ENCODE results near the gene NUTM1.
"Not testable (repeated sequence)": the region's sequence is repeated elsewhere in the genome, so short reads cannot be mapped to it uniquely, and the experiment has no call there.

Gene NUTM1

DNA sequence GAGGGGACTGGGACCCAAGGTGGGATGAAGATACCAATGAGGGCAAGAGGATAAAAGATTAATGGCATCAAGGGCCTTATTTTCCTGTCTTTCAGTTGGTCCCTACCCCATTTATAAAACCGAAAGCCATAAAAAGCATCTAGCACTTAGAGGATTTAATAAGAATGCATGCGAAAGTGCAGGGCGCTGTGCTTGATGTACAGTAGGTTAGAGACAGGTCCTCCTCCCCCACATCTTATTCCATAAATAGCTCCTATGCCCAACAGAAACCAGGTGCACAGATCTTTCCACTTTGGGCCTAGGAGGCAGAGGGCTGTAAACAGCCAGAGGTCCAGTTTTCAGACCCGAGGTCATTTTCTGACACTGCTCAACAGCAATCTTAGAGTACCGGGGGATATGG lies 22.7 kb downstream of the NUTM1 start:
- H3K36me3 ChIP-seq (ENCODE audit: control insufficient read depth, insufficient read depth, low read length, severe bottlenecking): no peaks in the 10 kb centered on the region
- H3K4me1 ChIP-seq (ENCODE audit: control insufficient read depth, insufficient read depth, low read length): peaks cover 14% of the 10 kb centered on the region
- no peaks in the 10 kb centered on the region for H3K27me3 ChIP-seq (replicated peaks; ENCODE audit: control insufficient read depth, insufficient read depth, low read length)
- H3K4me3 ChIP-seq (ENCODE audit: low read length): peak overlapping the region; percentile 92
- H3K9ac ChIP-seq (ENCODE audit: low read length): peak overlapping the region; percentile 68
- DNase-seq (ENCODE audit: low read depth): no peak
- H3K9me3 ChIP-seq (ENCODE audit: control insufficient read depth, low read length): no peaks in the 10 kb centered on the region

DNA sequence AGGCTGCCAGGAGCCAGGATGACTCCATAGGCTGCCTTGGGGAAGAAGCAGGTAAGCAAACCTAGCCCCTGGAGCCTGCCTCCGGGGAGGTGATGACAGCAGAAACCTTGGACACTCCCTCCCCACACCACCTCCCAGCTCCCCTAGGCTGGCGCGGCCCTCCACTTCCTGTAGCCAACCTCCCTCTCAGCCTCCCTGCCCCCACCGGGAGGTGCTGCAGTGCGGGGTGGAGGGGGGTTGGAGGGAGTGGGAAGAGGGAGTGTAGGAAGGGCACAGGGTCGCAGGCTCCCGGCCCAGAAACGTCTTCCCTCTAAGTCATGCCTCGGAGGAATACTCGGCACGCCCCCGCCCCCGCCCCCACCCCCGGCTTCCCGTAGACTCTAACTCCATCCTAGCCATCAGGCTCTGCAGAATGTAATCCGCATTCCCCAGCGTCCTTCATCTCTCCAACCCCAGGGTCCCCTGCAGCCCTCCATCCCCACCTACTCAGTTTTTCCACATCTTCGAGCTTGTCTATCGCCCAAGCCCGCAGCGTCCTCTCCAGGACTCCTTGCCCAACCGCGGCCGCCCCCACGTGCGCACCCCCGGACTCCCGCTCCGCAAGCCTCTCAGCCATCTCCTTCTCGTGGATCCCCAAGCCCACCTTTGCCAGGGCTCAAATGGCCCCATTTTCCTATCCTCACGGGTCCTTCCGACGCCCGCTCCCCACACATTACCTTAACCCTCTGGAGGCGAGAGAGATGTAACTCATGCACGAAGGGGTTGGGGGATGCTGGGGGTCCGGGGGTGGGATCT lies 23.4 kb downstream of the NUTM1 start:
- H3K9ac ChIP-seq (ENCODE audit: low read length): peak overlapping the region; percentile 78
- H3K9me3 ChIP-seq (ENCODE audit: control insufficient read depth, low read length): no peaks in the 10 kb centered on the region
- H3K4me3 ChIP-seq (ENCODE audit: low read length): peak overlapping the region; percentile 92
- H3K27me3 ChIP-seq (replicated peaks; ENCODE audit: control insufficient read depth, insufficient read depth, low read length): no peaks in the 10 kb centered on the region
- DNase-seq (ENCODE audit: low read depth): peak; percentile 60
- peaks cover 14% of the 10 kb centered on the region for H3K4me1 ChIP-seq (ENCODE audit: control insufficient read depth, insufficient read depth, low read length)
- no peaks in the 10 kb centered on the region for H3K36me3 ChIP-seq (ENCODE audit: control insufficient read depth, insufficient read depth, low read length, severe bottlenecking)

DNA sequence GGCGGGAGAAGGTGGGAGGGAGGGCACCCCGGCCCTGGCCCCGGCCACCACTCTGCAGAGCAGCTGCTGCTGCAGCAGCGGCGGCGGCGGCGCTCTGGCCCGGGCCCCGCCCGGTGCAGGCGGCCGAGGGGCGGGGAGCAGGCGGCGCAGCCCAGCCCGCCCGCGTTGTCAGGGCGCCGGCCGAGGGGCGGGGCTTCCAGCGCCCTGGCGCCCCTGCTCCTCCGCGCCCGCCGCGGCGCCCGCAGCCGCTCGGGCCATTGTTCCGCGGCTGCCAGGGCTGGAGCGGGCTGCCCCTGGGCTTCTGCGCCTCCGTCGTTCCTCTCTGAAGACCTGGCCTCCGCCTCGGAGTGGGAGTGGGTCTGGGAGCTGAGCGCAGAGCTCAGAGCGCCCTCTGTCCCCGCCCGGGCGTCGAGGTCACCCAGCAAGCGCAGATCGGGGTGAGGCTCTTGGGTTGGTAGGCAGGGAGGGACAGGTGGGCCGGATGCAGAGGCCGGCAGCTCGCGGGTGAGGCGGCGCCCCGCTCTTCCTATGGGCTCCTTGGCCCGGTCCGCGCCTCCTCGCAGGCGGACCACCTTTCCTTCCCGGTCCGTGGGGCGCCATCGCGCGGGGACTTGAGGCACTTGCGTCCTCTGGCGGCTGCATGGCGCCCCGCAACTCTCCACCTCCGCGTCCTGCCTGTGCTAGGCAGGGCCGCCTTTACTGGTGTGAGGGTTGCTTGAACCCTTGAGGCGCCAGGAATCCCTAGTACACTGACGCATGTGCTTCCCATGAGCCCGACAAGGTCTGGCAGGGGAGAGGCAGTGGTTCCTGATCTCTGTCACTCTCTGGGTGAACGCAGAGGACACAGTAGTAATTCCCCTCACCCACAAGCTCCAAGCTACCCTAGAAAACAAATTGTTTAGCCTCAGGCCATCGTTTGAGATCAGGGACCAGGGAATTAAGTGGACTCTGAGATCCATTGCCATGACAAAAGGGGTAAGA lies 24.3 kb downstream of the NUTM1 start, which contains the start of gene LPCAT4:
Gene LPCAT4, minus strand, starts transcription at position 96 of the 981 bp plus-strand sequence. CDS start 96 bp downstream, outside the sequence.
- H3K4me3 ChIP-seq (ENCODE audit: low read length): peak within 1 kb of the TSS; percentile 92
- no peaks in the 10 kb centered on the region for H3K36me3 ChIP-seq (ENCODE audit: control insufficient read depth, insufficient read depth, low read length, severe bottlenecking)
- peak; percentile 97 for DNase-seq (ENCODE audit: low read depth)

GRCh38 chr15:34370129-34370528 lies 27.0 kb downstream of the NUTM1 start:
- no peak for DNase-seq (ENCODE audit: low read depth)

More for the DNA sequence above, 24.3 kb downstream of the NUTM1 start, which contains the start of gene LPCAT4:
- peaks cover 14% of the 10 kb centered on the region for H3K4me1 ChIP-seq (ENCODE audit: control insufficient read depth, insufficient read depth, low read length)
- H3K27me3 ChIP-seq (replicated peaks; ENCODE audit: control insufficient read depth, insufficient read depth, low read length): no peaks in the 10 kb centered on the region
- no peaks in the 10 kb centered on the region for H3K9me3 ChIP-seq (ENCODE audit: control insufficient read depth, low read length)
- H3K9ac ChIP-seq (ENCODE audit: low read length): peak within 1 kb of the TSS; percentile 94

DNA sequence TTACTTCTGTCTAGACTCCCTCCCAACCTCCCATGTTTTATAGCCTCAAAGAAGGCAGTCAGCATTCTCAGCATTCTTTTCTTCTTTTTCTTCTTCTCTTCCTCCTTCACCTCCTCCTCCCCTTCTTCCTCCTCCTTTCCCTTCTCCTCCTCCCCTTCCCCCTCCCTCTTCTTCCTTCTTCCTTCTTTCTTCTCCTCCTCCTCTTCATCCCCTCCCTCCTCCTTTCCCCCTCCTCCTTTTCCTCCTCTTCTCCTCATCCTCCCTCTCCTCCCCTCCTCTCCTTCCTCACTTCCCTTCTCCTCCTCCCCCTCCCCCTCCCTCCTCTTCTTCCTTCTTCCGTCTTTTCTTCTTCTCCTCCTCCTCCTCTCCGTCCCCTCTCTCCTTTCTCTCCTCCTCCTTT lies 27.5 kb downstream of the NUTM1 start:
- Histone ChIP-seq H3K36me3 (ENCODE audit: control insufficient read depth, insufficient read depth, low read length, severe bottlenecking) (no peaks in the 10 kb centered on the region), H3K9me3 (ENCODE audit: control insufficient read depth, low read length) (no peaks in the 10 kb centered on the region), H3K4me1 (ENCODE audit: control insufficient read depth, insufficient read depth, low read length) (peaks cover 12% of the 10 kb centered on the region), H3K27me3 (replicated peaks; ENCODE audit: control insufficient read depth, insufficient read depth, low read length) (no peaks in the 10 kb centered on the region), H3K9ac (ENCODE audit: low read length) (no peak overlapping the region), H3K4me3 (ENCODE audit: low read length) (no peak overlapping the region)
- no peak for DNase-seq (ENCODE audit: low read depth)

More at GRCh38 chr15:34370129-34370528, 27.0 kb downstream of the NUTM1 start:
- H3K27me3 ChIP-seq (replicated peaks; ENCODE audit: control insufficient read depth, insufficient read depth, low read length): no peaks in the 10 kb centered on the region
- H3K9ac ChIP-seq (ENCODE audit: low read length): no peak overlapping the region
- peaks cover 14% of the 10 kb centered on the region for H3K4me1 ChIP-seq (ENCODE audit: control insufficient read depth, insufficient read depth, low read length)
- H3K9me3 ChIP-seq (ENCODE audit: control insufficient read depth, low read length): no peaks in the 10 kb centered on the region
- no peak overlapping the region for H3K4me3 ChIP-seq (ENCODE audit: low read length)
- no peaks in the 10 kb centered on the region for H3K36me3 ChIP-seq (ENCODE audit: control insufficient read depth, insufficient read depth, low read length, severe bottlenecking)

DNA sequence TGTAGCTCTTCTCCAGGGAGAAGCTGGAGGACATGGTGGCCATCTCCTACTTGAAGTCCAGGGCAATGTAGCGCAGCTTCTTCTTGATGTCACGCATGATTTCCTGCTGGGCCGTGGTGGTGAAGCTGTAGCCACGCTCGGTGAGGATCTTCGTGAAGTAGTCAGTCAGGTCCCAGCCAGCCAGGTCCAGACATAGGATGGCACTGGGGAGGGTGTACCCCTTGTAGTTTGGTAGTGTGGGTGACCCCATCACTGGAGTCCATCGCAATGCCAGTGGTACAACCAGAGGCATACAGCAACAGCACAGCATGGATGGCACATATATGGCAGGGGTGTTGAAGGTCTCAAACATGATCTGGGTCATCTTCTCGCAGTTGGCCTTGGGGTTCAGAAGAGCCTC lies 30.8 kb downstream of the NUTM1 start:
- no peaks in the 10 kb centered on the region for H3K36me3 ChIP-seq (ENCODE audit: control insufficient read depth, insufficient read depth, low read length, severe bottlenecking)
- H3K4me1 ChIP-seq (ENCODE audit: control insufficient read depth, insufficient read depth, low read length): no peaks in the 10 kb centered on the region
- H3K9ac ChIP-seq (ENCODE audit: low read length): no peak overlapping the region
- H3K4me3 ChIP-seq (ENCODE audit: low read length): no peak overlapping the region
- H3K27me3 ChIP-seq (replicated peaks; ENCODE audit: control insufficient read depth, insufficient read depth, low read length): no peaks in the 10 kb centered on the region
- no peaks in the 10 kb centered on the region for H3K9me3 ChIP-seq (ENCODE audit: control insufficient read depth, low read length)
- DNase-seq (ENCODE audit: low read depth): no peak

- no peaks in the 10 kb centered on the region for H3K27me3 ChIP-seq (replicated peaks; ENCODE audit: control insufficient read depth, insufficient read depth, low read length)
- H3K4me3 ChIP-seq (ENCODE audit: low read length): no peak overlapping the region
- H3K9ac ChIP-seq (ENCODE audit: low read length): no peak overlapping the region
- H3K36me3 ChIP-seq (ENCODE audit: control insufficient read depth, insufficient read depth, low read length, severe bottlenecking): no peaks in the 10 kb centered on the region
- DNase-seq (ENCODE audit: low read depth): no peak
- H3K4me1 ChIP-seq (ENCODE audit: control insufficient read depth, insufficient read depth, low read length): no peaks in the 10 kb centered on the region
- no peaks in the 10 kb centered on the region for H3K9me3 ChIP-seq (ENCODE audit: control insufficient read depth, low read length)
These were observed 31.7 kb downstream of the NUTM1 start for GRCh38 chr15:34374816-34375215.

GRCh38 chr15:34375541-34375940 lies 32.4 kb downstream of the NUTM1 start:
- not testable (repeated sequence) for DNase-seq (ENCODE audit: low read depth); H3K4me3 ChIP-seq (ENCODE audit: low read length); H3K9me3 ChIP-seq (ENCODE audit: control insufficient read depth, low read length); H3K36me3 ChIP-seq (ENCODE audit: control insufficient read depth, insufficient read depth, low read length, severe bottlenecking); H3K4me1 ChIP-seq (ENCODE audit: control insufficient read depth, insufficient read depth, low read length); H3K9ac ChIP-seq (ENCODE audit: low read length); H3K27me3 ChIP-seq (replicated peaks; ENCODE audit: control insufficient read depth, insufficient read depth, low read length)

DNA sequence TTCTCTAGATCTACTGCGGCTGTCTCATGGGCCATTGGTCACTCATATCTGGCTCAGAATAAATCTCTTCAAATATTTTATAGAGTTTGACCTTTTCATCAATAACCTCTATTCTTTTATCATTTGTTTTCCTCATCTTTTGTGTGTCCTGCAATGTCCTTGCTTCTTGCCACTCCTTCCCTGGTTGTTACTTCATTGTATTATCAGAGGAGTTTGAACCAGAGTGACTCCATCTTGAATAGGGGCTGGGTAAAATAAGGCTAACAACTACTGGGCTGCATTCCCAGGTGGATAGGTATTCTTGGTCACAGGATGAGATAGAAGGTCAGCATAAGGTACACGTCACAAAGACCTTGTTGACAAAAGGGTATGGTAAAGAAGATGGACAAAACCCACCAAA lies 33.7 kb downstream of the NUTM1 start:
- H3K4me1 ChIP-seq (ENCODE audit: control insufficient read depth, insufficient read depth, low read length): no peaks in the 10 kb centered on the region
- H3K9me3 ChIP-seq (ENCODE audit: control insufficient read depth, low read length): no peaks in the 10 kb centered on the region
- DNase-seq (ENCODE audit: low read depth): no peak
- H3K27me3 ChIP-seq (replicated peaks; ENCODE audit: control insufficient read depth, insufficient read depth, low read length): no peaks in the 10 kb centered on the region
- no peaks in the 10 kb centered on the region for H3K36me3 ChIP-seq (ENCODE audit: control insufficient read depth, insufficient read depth, low read length, severe bottlenecking)
- H3K9ac ChIP-seq (ENCODE audit: low read length): no peak overlapping the region
- no peak overlapping the region for H3K4me3 ChIP-seq (ENCODE audit: low read length)

- H3K9ac ChIP-seq (ENCODE audit: low read length); H3K36me3 ChIP-seq (ENCODE audit: control insufficient read depth, insufficient read depth, low read length, severe bottlenecking); H3K27me3 ChIP-seq (replicated peaks; ENCODE audit: control insufficient read depth, insufficient read depth, low read length); H3K9me3 ChIP-seq (ENCODE audit: control insufficient read depth, low read length); H3K4me1 ChIP-seq (ENCODE audit: control insufficient read depth, insufficient read depth, low read length); DNase-seq (ENCODE audit: low read depth); H3K4me3 ChIP-seq (ENCODE audit: low read length): not testable (repeated sequence)
These were observed 37.4 kb downstream of the NUTM1 start for GRCh38 chr15:34380491-34380890.

DNA sequence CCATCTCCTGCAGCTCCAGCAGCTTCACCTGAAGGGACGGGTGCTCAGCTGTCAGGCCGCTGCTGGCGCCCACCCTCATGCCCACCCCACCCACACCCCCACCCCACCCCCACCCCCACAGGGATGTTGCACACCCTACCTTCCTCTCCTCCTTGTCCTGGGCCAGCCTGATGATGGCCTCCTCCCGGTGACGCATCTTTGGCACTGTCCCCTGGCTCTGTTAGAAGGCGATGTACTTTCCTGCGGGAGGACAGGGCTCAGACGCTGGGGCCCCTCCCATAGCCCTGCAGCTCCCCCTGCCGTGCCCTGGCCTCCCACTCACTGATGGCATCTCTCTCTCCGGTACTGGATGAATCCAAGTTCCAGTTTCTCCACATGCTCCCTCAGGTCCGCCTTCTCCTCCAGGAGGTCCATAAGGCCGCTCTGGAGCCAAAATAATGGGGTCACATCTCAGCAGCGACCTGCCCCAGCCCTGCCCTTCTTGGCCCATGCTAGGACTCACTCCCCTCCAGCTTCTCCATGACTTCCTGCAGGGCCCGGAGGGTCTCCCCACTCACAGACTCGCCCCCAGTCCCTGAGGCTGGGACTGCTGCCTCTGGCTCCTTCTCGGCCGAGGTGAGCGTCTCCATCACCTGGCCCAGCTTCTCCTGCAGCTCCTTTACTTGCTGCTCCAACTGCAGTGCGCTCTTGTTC lies 38.9 kb downstream of the NUTM1 start:
- not testable (repeated sequence) for DNase-seq (ENCODE audit: low read depth); H3K9me3 ChIP-seq (ENCODE audit: control insufficient read depth, low read length); H3K4me3 ChIP-seq (ENCODE audit: low read length); H3K9ac ChIP-seq (ENCODE audit: low read length); H3K36me3 ChIP-seq (ENCODE audit: control insufficient read depth, insufficient read depth, low read length, severe bottlenecking); H3K27me3 ChIP-seq (replicated peaks; ENCODE audit: control insufficient read depth, insufficient read depth, low read length); H3K4me1 ChIP-seq (ENCODE audit: control insufficient read depth, insufficient read depth, low read length)

Measured in adipocyte (in vitro differentiated cells).